ENCODE results near the gene NHSL1.

DNA sequence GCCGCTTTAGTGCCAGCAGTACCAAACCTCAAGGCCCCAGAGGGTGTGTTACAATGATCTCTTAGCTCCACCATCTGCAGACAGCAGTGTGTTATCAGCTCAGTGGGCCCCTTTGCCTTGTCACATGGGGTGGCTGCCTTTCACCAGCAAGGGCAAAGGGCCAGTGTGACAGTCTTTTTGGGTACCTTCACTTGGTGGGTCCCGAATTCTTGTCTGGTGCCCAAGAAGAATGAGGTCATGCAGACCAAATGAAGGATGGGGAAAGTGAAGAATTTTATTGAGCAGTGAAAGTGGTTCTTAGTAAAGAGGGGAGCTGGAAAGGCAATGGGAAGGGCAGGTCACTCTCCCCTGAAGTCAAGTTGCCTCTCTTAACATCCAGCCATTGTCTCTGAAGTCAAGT is 124.5 kb downstream of the NHSL1 start:
- TF ChIP-seq POLR2A (IDR thresholded peaks at IDR 0.05): no peak
- TF ChIP-seq, protein P1, sequence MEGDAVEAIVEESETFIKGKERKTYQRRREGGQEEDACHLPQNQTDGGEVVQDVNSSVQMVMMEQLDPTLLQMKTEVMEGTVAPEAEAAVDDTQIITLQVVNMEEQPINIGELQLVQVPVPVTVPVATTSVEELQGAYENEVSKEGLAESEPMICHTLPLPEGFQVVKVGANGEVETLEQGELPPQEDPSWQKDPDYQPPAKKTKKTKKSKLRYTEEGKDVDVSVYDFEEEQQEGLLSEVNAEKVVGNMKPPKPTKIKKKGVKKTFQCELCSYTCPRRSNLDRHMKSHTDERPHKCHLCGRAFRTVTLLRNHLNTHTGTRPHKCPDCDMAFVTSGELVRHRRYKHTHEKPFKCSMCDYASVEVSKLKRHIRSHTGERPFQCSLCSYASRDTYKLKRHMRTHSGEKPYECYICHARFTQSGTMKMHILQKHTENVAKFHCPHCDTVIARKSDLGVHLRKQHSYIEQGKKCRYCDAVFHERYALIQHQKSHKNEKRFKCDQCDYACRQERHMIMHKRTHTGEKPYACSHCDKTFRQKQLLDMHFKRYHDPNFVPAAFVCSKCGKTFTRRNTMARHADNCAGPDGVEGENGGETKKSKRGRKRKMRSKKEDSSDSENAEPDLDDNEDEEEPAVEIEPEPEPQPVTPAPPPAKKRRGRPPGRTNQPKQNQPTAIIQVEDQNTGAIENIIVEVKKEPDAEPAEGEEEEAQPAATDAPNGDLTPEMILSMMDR (IDR thresholded peaks at IDR 0.05): no peak
